SU-DHL-6 (cell line): ENCODE results near the gene ZNF292.

Experiments
- H2AFZ ChIP-seq: fragments of 200-600 bp; sonication (generic); 2 replicates; pipeline ENCODE4 v1.6.1; 2014; ENCODE audit warnings: low read depth, mild to moderate bottlenecking, moderate library complexity, mixed read lengths, antibody characterized with exemption, low read length; ENCODE audit not compliant: severe bottlenecking
- H3F3A ChIP-seq: fragments of 200-600 bp; shearing (Covaris generic); 2 replicates; pipeline ENCODE4 v1.6.0; 2016; ENCODE audit warnings: antibody characterized with exemption, mild to moderate bottlenecking; ENCODE audit not compliant: insufficient read depth
- H3K27ac ChIP-seq: fragments of 200-600 bp; sonication (generic); 2 replicates; pipeline ENCODE4 v1.5.1; 2016; ENCODE audit warnings: low read depth, mild to moderate bottlenecking, low read length, moderate library complexity, mixed read lengths
- H3K27me3 ChIP-seq: fragments of 200-600 bp; sonication (generic), shearing (Covaris generic); 2 replicates; pipeline ENCODE4 v1.6.0; 2014; ENCODE audit warnings: mild to moderate bottlenecking, low read length
- H3K36me3 ChIP-seq: fragments of 200-600 bp; sonication (generic); 2 replicates; pipeline ENCODE4 v1.6.1; 2014; ENCODE audit warnings: mild to moderate bottlenecking, low read length, mixed read lengths
- H3K4me2 ChIP-seq: fragments of 300-600, 200-600 bp; shearing (Covaris generic), sonication (generic); 2 replicates; pipeline ENCODE4 v1.6.0; 2014; ENCODE audit warnings: low read length, low read depth, mild to moderate bottlenecking; ENCODE audit not compliant: poor library complexity, severe bottlenecking
- H3K4me3 ChIP-seq: fragments of 200-600 bp; sonication (generic); 2 replicates; pipeline ENCODE4 v1.5.1; 2014; ENCODE audit warnings: antibody characterized with exemption, low read length, mild to moderate bottlenecking, mixed read lengths; ENCODE audit not compliant: insufficient read depth, poor library complexity, severe bottlenecking
- H3K79me2 ChIP-seq: fragments of 200-600 bp; sonication (generic); 2 replicates; pipeline ENCODE4 v1.6.1; 2014; ENCODE audit warnings: mild to moderate bottlenecking, low read length, moderate library complexity; ENCODE audit not compliant: insufficient read depth
- H3K9ac ChIP-seq: fragments of 200-600 bp; sonication (generic); 2 replicates; pipeline ENCODE4 v1.7.0; 2014; ENCODE audit warnings: mild to moderate bottlenecking, low read length
- H3K9me2 ChIP-seq: fragments of 200-600 bp; sonication (generic); replicated peaks from 2 replicates; pipeline ENCODE4 v1.6.1; 2014; ENCODE audit warnings: low read length; ENCODE audit not compliant: insufficient read depth
- H3K9me3 ChIP-seq: fragments of 200-600 bp; sonication (generic); 2 replicates; pipeline ENCODE4 v1.6.1; 2014; ENCODE audit warnings: low read length, mixed read lengths; ENCODE audit not compliant: insufficient read depth
- H4K20me1 ChIP-seq: fragments of 200-600 bp; sonication (generic); 2 replicates; pipeline ENCODE4 v1.6.1; 2014; ENCODE audit warnings: low read depth, mild to moderate bottlenecking, antibody characterized with exemption, low read length, moderate library complexity, mixed read lengths
- EZH2phosphoT487 ChIP-seq: fragments of 200-600 bp; sonication (generic), shearing (Covaris generic); conservative IDR thresholded peaks from 2 replicates; pipeline ENCODE4 v1.6.1; 2018; ENCODE audit warnings: mild to moderate bottlenecking, antibody characterized with exemption, low read length, moderate library complexity, mixed read lengths
- TF ChIP-seq, protein P1 (sequence below): fragments of 200-600 bp; sonication (generic); IDR thresholded peaks from one replicate; pipeline ENCODE4 v1.5.1; 2017; ENCODE audit warnings: antibody characterized with exemption, mild to moderate bottlenecking, low read length, moderate library complexity; ENCODE audit not compliant: insufficient read depth, poor library complexity, severe bottlenecking

Gene ZNF292

GRCh38 chr6:87151781-87152525, 3.4 kb upstream of the ZNF292 start:
- H3K36me3 ChIP-seq: no peaks in the 10 kb centered on the region
- H2AFZ ChIP-seq: peak overlapping the region; percentile 8
- no peaks in the 10 kb centered on the region for H3K27me3 ChIP-seq
- H3F3A ChIP-seq: peaks cover 7% of the 10 kb centered on the region; the same call in 1 of the 2 replicates
- no peak overlapping the region for H3K27ac ChIP-seq
- H3K9me3 ChIP-seq: no peaks in the 10 kb centered on the region
- H3K9ac ChIP-seq: 0 out of 2 replicates have a peak overlapping the region, but pooled peaks have one; percentile 6
- H3K79me2 ChIP-seq: peaks cover 23% of the 10 kb centered on the region
- H3K9me2 ChIP-seq: no peaks in the 10 kb centered on the region
- TF ChIP-seq EZH2phosphoT487: no peak; the same call in 1 of the 2 replicates
- TF ChIP-seq, protein P1, sequence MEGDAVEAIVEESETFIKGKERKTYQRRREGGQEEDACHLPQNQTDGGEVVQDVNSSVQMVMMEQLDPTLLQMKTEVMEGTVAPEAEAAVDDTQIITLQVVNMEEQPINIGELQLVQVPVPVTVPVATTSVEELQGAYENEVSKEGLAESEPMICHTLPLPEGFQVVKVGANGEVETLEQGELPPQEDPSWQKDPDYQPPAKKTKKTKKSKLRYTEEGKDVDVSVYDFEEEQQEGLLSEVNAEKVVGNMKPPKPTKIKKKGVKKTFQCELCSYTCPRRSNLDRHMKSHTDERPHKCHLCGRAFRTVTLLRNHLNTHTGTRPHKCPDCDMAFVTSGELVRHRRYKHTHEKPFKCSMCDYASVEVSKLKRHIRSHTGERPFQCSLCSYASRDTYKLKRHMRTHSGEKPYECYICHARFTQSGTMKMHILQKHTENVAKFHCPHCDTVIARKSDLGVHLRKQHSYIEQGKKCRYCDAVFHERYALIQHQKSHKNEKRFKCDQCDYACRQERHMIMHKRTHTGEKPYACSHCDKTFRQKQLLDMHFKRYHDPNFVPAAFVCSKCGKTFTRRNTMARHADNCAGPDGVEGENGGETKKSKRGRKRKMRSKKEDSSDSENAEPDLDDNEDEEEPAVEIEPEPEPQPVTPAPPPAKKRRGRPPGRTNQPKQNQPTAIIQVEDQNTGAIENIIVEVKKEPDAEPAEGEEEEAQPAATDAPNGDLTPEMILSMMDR: no peak
- peak overlapping the region; percentile 29 for H3K4me2 ChIP-seq
- peaks cover 4% of the 10 kb centered on the region; the same call in 1 of the 2 replicates for H4K20me1 ChIP-seq
- no peak overlapping the region for H3K4me3 ChIP-seq

- TF ChIP-seq, protein P1: no peak
- TF ChIP-seq EZH2phosphoT487: no peak
- Histone ChIP-seq H3K36me3 (no peaks in the 10 kb centered on the region), H3K9ac (0 out of 2 replicates have a peak overlapping the region, but pooled peaks have one; percentile 6), H2AFZ (peak overlapping the region; percentile 8), H3K9me3 (no peaks in the 10 kb centered on the region), H4K20me1 (peaks cover 10% of the 10 kb centered on the region; the same call in 1 of the 2 replicates), H3F3A (peaks cover 7% of the 10 kb centered on the region; the same call in 1 of the 2 replicates), H3K4me3 (no peak overlapping the region), H3K27me3 (no peaks in the 10 kb centered on the region), H3K27ac (no peak overlapping the region), H3K4me2 (peak overlapping the region; percentile 29), H3K9me2 (no peaks in the 10 kb centered on the region), H3K79me2 (peaks cover 29% of the 10 kb centered on the region)
Observed at GRCh38 chr6:87152526-87152955, 2.8 kb upstream of the ZNF292 start.

DNA sequence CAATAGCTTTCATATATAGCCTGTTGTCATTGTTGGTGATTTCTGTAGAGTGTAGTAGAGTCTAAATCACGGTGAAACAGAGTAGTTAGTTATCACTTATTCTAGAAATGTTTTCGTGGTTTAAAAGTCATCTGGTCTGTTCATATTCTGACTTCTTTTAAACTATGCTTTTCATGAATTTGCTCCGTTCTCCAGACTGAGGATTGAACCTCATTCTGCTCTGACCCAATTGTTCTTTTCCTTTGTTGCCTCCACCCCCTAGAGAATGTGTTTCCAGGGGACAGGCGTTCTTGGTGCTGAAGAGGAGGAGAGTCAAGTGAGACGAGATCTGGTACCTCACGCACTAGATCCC, 748 bp upstream of the ZNF292 start:
- H3K9me2 ChIP-seq: no peaks in the 10 kb centered on the region
- no peaks in the 10 kb centered on the region for H3K27me3 ChIP-seq
- H3K9me3 ChIP-seq: no peaks in the 10 kb centered on the region
- no peak for TF ChIP-seq EZH2phosphoT487
- TF ChIP-seq, protein P1: no peak
- peak overlapping the region; percentile 95 for H3K4me2 ChIP-seq
- peak overlapping the region; percentile 92 for H2AFZ ChIP-seq
- peak overlapping the region; percentile 73 for H3K4me3 ChIP-seq
- H3K9ac ChIP-seq: peak overlapping the region; percentile 73
- peak overlapping the region; percentile 84 for H3K27ac ChIP-seq
- peaks cover 7% of the 10 kb centered on the region; the same call in 1 of the 2 replicates for H3F3A ChIP-seq
- H4K20me1 ChIP-seq: peaks cover 17% of the 10 kb centered on the region
- peaks cover 5% of the 10 kb centered on the region; the same call in 1 of the 2 replicates for H3K36me3 ChIP-seq
- H3K79me2 ChIP-seq: peaks cover 50% of the 10 kb centered on the region
